SK-N-SH (cell line): ENCODE data around the gene DLAT. TPM values are rescaled to one million over a fixed set of nuclear protein-coding genes. Genes with fewer than 3 reads are reported as not detected.

ENCODE experiments used
- CTCF ChIA-PET: fragments of 300-600, 350-600 bp; formaldehyde crosslinking; extraction: SDS; loops from one replicate; lab custom pipeline; 2021; lab: Yijun Ruan, JAX
- POLR2A ChIA-PET: fragments of 350-600 bp; sonication (Branson Sonifier 250); formaldehyde crosslinking; extraction: SDS; loops from one replicate; lab custom pipeline; 2020; ENCODE audit warnings: antibody characterized with exemption, inconsistent platforms; lab: Yijun Ruan, JAX
- DNase-seq: peaks from one replicate; pipeline ENCODE4 v3.0.0; 2012
- H2AFZ ChIP-seq: fragments of 200-600 bp; sonication (generic); 2 replicates; pipeline ENCODE4 v1.8.1; 2016; ENCODE audit warnings: antibody characterized with exemption, mild to moderate bottlenecking, low read depth
- H3F3A ChIP-seq: fragments of 200-600 bp; sonication (generic); replicated peaks from 2 replicates; pipeline ENCODE3; 2016; ENCODE audit warnings: antibody characterized with exemption, mild to moderate bottlenecking; ENCODE audit not compliant: insufficient read depth
- H3K27ac ChIP-seq, 2 experiments: fragments of 200-500 bp in 1 of 2; fragments of 200-600 bp in 1 of 2; sonication (Bioruptor generic) in 1 of 2; sonication (generic), shearing (Covaris generic) in 1 of 2; 2 replicates each; pipeline versions ENCODE4 v1.5.1 to v1.6.1; 2014 to 2016; ENCODE audit warnings: low read depth in 2 of 2, inconsistent platforms in 1 of 2, low read length in 1 of 2, mild to moderate bottlenecking in 1 of 2, mixed read lengths in 1 of 2
- H3K27me3 ChIP-seq: fragments of 200-600 bp; sonication (generic), shearing (Covaris generic); 2 replicates; pipeline ENCODE4 v1.6.1; 2016; ENCODE audit warnings: mixed run types; ENCODE audit not compliant: insufficient read depth
- H3K36me3 ChIP-seq, 2 experiments: fragments of 200-500 bp in 1 of 2; fragments of 200-600 bp in 1 of 2; sonication (Bioruptor generic) in 1 of 2; sonication (generic) in 1 of 2; replicated peaks in 1 of 2; 2 replicates each; pipeline versions ENCODE3 to v1.5.1; 2014 to 2016; ENCODE audit warnings: low read length in 1 of 2, mild to moderate bottlenecking in 1 of 2; ENCODE audit not compliant: insufficient read depth in 2 of 2, control insufficient read depth in 1 of 2
- H3K4me1 ChIP-seq, 2 experiments: fragments of 200-500 bp in 1 of 2; fragments of 200-600 bp in 1 of 2; sonication (Bioruptor generic) in 1 of 2; sonication (generic), shearing (Covaris generic) in 1 of 2; 2 replicates each; pipeline versions ENCODE4 v1.5.1 to v1.6.1; 2014 to 2016; ENCODE audit warnings: low read depth in 1 of 2, low read length in 1 of 2, mixed run types in 1 of 2; ENCODE audit not compliant: insufficient read depth in 2 of 2, control insufficient read depth in 1 of 2
- H3K4me2 ChIP-seq: fragments of 200-600 bp; sonication (generic), shearing (Covaris generic); 2 replicates; pipeline ENCODE4 v1.6.1; 2017; ENCODE audit warnings: mixed run types
- H3K4me3 ChIP-seq, 2 experiments: fragments of 200-500 bp in 1 of 2; fragments of 200-600 bp in 1 of 2; sonication (Bioruptor generic) in 1 of 2; sonication (generic), shearing (Covaris generic) in 1 of 2; 2 replicates each; pipeline versions ENCODE4 v1.5.1 to v1.8.1; 2014 to 2016; ENCODE audit warnings: low read depth in 2 of 2, inconsistent platforms in 1 of 2, low read length in 1 of 2, mild to moderate bottlenecking in 1 of 2, mixed read lengths in 1 of 2, moderate library complexity in 1 of 2
- H3K79me2 ChIP-seq: fragments of 200-600 bp; sonication (generic); 2 replicates; pipeline ENCODE4 v1.8.1; 2017; ENCODE audit warnings: mild to moderate bottlenecking; ENCODE audit not compliant: insufficient read depth
- H3K9ac ChIP-seq: fragments of 200-600 bp; sonication (generic); 2 replicates; pipeline ENCODE4 v1.6.1; 2017; ENCODE audit warnings: mixed run types
- H3K9me2 ChIP-seq: fragments of 200-600 bp; sonication (generic); 2 replicates; pipeline ENCODE4 v1.6.1; 2017; ENCODE audit warnings: mixed run types
- H3K9me3 ChIP-seq: fragments of 200-600 bp; sonication (generic); 2 replicates; pipeline ENCODE4 v1.6.1; 2017; ENCODE audit warnings: mixed run types, mild to moderate bottlenecking, moderate library complexity
- H4K20me1 ChIP-seq: fragments of 200-600 bp; sonication (generic); 2 replicates; pipeline ENCODE4 v1.6.1; 2017; ENCODE audit warnings: mild to moderate bottlenecking, mixed run types; ENCODE audit not compliant: insufficient read depth
- FOXM1 ChIP-seq: IDR thresholded peaks from 2 replicates; pipeline ENCODE4 v1.4.0; 2012; ENCODE audit warnings: low read depth, mild to moderate bottlenecking
- NFIC ChIP-seq: IDR thresholded peaks from 2 replicates; pipeline ENCODE4 v1.4.0; 2012; ENCODE audit warnings: borderline replicate concordance
- RAD21 ChIP-seq: IDR thresholded peaks from 2 replicates; pipeline ENCODE4 v1.6.1; 2012; ENCODE audit warnings: mild to moderate bottlenecking, low read length
- RXRA ChIP-seq: IDR thresholded peaks from 2 replicates; pipeline ENCODE4 v1.4.0; 2012; ENCODE audit warnings: low read depth, mild to moderate bottlenecking, borderline replicate concordance
- TCF12 ChIP-seq: IDR thresholded peaks from 2 replicates; pipeline ENCODE4 v1.4.0; 2012
- WGBS: methylation state at CpG from one replicate; pipeline ENCODE4 v1.1.6; 2017; ENCODE audit warnings: low lambda C conversion rate; 5-methylcytosine and 5-hydroxymethylcytosine counted together
- polyA plus RNA-seq, 3 experiments: library from polyadenylated mRNA; depleted of rRNA; stranded (reverse); fragments of >200 nt; gene quantifications; 2 replicates each; pipeline ENCODE4 v1.2.3, GENCODE V29; 2012
- TF ChIP-seq, protein P1 (sequence below): fragments of 200-600 bp; sonication (generic); IDR thresholded peaks from 2 replicates; pipeline ENCODE4 v1.6.1; 2017; ENCODE audit warnings: antibody characterized with exemption, mild to moderate bottlenecking, moderate library complexity
- TF ChIP-seq, protein P2 (sequence below): fragments of 150-350 bp; IDR thresholded peaks from 2 replicates; pipeline ENCODE4 v1.6.1; 2017; ENCODE audit warnings: antibody characterized with exemption, low read length, low read depth, borderline replicate concordance

Gene DLAT
- polyA plus RNA-seq, 1 of the 3 experiments (the other 2 are of a cell fraction), result 14.4 TPM

DNA sequence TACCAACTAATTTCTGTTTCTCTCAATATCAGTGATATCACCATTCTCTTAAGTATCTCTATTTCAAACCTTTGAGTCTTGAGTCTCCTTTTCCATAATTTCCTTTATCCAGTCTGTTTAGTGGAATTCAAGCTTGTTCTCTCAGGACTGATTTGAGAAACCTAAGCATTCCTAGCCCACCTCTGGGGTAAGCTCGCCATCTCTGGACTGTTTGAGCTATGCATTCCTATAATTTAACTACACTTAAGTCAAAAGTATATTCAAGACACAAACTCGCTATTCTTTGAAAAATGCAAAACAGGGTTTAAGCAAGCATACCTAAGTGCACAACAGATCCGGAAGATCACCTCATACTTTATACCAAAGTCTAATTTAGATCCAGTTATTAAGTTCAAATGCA lies 2.1 kb upstream of the DLAT start:
- H3K4me2 ChIP-seq, result no peak overlapping the region
- no peaks in the 10 kb centered on the region for H3K9me2 ChIP-seq
- POLR2A ChIA-PET, result no interaction called here
- H3K4me3 ChIP-seq, result no peak overlapping the region; a peak in 1 of 4 replicates
- peaks cover 14% of the 10 kb centered on the region for H3K79me2 ChIP-seq
- TF ChIP-seq TCF12 (no peak), NFIC (no peak), RAD21 (peak; percentile 50)
- TF ChIP-seq, protein P1, sequence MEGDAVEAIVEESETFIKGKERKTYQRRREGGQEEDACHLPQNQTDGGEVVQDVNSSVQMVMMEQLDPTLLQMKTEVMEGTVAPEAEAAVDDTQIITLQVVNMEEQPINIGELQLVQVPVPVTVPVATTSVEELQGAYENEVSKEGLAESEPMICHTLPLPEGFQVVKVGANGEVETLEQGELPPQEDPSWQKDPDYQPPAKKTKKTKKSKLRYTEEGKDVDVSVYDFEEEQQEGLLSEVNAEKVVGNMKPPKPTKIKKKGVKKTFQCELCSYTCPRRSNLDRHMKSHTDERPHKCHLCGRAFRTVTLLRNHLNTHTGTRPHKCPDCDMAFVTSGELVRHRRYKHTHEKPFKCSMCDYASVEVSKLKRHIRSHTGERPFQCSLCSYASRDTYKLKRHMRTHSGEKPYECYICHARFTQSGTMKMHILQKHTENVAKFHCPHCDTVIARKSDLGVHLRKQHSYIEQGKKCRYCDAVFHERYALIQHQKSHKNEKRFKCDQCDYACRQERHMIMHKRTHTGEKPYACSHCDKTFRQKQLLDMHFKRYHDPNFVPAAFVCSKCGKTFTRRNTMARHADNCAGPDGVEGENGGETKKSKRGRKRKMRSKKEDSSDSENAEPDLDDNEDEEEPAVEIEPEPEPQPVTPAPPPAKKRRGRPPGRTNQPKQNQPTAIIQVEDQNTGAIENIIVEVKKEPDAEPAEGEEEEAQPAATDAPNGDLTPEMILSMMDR, result 0 out of 2 replicates have a peak, but pooled peaks have one; percentile 13
- TF ChIP-seq, all 33 proteins: peak for 2
- peak; percentile 13 for DNase-seq
- Histone ChIP-seq H3K27ac (no peak overlapping the region), H3K9me3 (no peaks in the 10 kb centered on the region), H3K27me3 (no peaks in the 10 kb centered on the region), H3K9ac (no peak overlapping the region), H3K4me1 (peaks cover 3 to 7% of the 10 kb centered on the region in 2 experiments; a peak in 3 of 4 replicates), H2AFZ (no peak overlapping the region), H3K36me3 (peaks cover 32 to 42% of the 10 kb centered on the region in 2 experiments), H3F3A (peaks cover 15% of the 10 kb centered on the region), H4K20me1 (no peaks in the 10 kb centered on the region)
- CTCF ChIA-PET, result interaction anchor here (0.7 to 1.6 kb wide), 6 partner anchors 41 to 152 kb away, joined by 3 to 6 read pairs (median 4); partner anchors contain the start of gene ALG9
- WGBS, result 88% methylated on average over 3 of the region's 3 CpGs

DNA sequence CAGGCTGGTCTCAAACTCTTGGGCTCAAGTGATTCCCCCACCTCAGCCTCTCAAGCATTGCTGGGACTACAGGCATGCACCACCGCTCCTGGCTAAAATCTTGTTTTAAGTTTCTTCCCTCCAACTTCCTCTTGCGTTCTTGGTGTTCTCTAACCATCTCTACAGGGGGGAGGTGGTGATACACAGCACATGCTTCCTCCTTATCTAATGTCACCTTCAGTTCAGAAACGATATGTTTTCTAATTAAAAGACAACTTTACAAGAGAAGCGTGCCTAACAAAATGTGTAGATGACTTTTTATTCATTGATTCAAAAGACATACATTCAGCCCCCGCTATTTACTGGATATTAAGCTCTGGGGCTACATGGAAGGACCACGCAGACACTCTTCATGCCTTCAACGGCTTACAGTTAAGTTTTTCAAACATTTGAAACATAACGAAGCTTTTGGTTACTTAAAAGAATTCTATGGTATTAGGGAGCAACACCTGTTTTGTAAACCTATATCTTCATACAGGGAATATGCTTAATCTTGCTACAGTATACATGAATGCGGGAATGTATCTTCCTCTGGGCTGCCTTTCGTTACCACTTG lies 933 bp upstream of the DLAT start:
- peak overlapping the region; percentile 98 for H2AFZ ChIP-seq
- H3K4me1 ChIP-seq, result peaks cover 3 to 7% of the 10 kb centered on the region in 2 experiments; a peak in 3 of 4 replicates
- TF ChIP-seq RXRA, result no peak
- TF ChIP-seq FOXM1, result no peak
- TF ChIP-seq, protein P2, sequence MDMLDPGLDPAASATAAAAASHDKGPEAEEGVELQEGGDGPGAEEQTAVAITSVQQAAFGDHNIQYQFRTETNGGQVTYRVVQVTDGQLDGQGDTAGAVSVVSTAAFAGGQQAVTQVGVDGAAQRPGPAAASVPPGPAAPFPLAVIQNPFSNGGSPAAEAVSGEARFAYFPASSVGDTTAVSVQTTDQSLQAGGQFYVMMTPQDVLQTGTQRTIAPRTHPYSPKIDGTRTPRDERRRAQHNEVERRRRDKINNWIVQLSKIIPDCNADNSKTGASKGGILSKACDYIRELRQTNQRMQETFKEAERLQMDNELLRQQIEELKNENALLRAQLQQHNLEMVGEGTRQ, result no peak
- H3K4me2 ChIP-seq, result peak overlapping the region; percentile 99
- H3K4me3 ChIP-seq, result peak overlapping the region; percentile 75 to 89
- H3F3A ChIP-seq, result peaks cover 9% of the 10 kb centered on the region
- 43% methylated on average over 10 of the region's 10 CpGs for WGBS
- H3K79me2 ChIP-seq, result peaks cover 14% of the 10 kb centered on the region
- peaks cover 27 to 39% of the 10 kb centered on the region in 2 experiments for H3K36me3 ChIP-seq
- H4K20me1 ChIP-seq, result no peaks in the 10 kb centered on the region
- no peak for DNase-seq
- no peaks in the 10 kb centered on the region for H3K9me3 ChIP-seq
- H3K9ac ChIP-seq, result peak overlapping the region; percentile 77
- CTCF ChIA-PET, result interaction anchor here (1.5 to 1.6 kb wide), 3 partner anchors 90 to 153 kb away, joined by 3 to 6 read pairs (median 3); partner anchors contain the start of gene ALG9
- POLR2A ChIA-PET, result interaction anchor here (0.7 to 1.0 kb wide), 2 partner anchors 10 to 1111 kb away, joined by 3 read pairs; no protein-coding TSS in a partner anchor
- no peaks in the 10 kb centered on the region for H3K27me3 ChIP-seq
- H3K27ac ChIP-seq, result peak overlapping the region in 1 of 2 experiments; percentile 97; a peak in 2 of 4 replicates
- no peaks in the 10 kb centered on the region for H3K9me2 ChIP-seq
